ENCODE results near the gene TRIM73. TPM values are rescaled to one million over a fixed set of nuclear protein-coding genes. Genes with fewer than 3 reads are reported as not detected.
"Not testable (repeated sequence)": the region's sequence is repeated elsewhere in the genome, so short reads cannot be mapped to it uniquely, and the experiment has no call there.

Gene TRIM73
- total RNA-seq, 2 donors from 2014 or later, result 2.2 to 2.5 TPM

DNA sequence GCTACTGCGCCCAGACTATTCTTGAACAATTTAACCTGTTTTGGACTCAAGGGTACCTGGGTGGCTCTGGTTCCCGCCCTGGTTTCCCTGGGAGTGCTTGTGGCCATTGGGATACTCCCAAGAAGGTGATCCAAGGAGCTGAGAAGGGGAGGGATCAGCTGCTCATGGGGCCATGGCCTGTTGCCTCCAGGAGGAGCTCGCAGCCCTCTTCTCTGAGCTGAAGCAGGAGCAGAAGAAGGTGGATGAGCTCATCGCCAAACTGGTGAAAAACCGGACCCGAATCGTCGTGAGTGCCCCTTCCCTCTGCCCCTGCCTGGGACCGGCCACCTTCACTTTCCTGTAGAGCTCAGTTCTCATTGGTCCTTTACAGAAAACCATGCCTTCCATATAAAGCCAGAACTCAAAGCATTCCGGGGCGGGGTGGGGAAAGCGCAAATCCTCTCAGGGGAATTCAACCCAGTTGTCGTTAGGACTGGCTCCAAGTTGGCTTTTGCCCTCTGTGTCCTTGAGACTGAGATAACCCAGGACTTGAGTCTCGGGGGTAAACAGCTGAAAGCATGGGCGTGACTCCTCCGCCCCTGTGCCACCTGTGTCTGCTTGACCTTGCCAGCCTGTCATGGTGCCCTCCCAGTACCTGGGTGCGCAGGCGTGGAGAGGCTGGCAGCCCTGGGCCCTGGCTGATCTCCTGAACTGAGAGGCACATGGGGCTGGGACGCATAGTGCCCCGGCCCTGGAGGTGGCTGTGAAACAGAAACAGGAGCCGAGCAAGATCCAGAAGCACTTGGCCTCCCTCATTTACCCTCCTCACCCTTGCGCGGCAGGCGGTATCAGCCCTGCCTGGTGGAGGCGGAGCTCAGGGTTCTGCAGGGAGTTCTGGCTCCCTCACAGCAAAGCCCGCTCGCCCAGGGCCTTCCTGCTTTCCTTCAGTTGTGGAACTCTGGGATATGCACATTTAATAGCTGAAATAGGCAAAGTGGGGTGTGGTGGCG, 8.3 kb downstream of the TRIM73 start:
- ATAC-seq (ENCODE audit: insufficient number of reproducible peaks, low FRiP score, low read depth), result not testable (repeated sequence)

DNA sequence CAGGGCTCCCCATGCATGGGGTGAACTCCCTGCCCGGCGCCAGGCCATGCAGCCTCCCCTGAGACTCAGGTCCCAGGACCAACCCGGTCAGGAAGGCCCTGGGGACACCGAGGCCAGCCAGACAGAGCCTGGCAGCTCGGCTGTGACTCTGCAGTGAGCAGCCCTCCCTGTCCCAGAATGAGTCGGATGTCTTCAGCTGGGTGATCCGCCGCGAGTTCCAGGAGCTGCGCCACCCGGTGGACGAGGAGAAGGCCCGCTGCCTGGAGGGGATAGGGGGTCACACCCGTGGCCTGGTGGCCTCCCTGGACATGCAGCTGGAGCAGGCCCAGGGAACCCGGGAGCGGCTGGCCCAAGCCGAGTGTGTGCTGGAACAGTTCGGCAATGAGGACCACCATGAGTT, 9.2 kb downstream of the TRIM73 start:
- not testable (repeated sequence) for ATAC-seq (ENCODE audit: insufficient number of reproducible peaks, low FRiP score, low read depth); H3K4me3 ChIP-seq; H3K4me1 ChIP-seq (ENCODE audit: control insufficient read depth in 1 of 2, low read depth in 2 of 2); H3K27me3 ChIP-seq (replicated peaks; ENCODE audit: insufficient read depth); H3K27ac ChIP-seq; H3K9me3 ChIP-seq; DNase-seq (ENCODE audit: low spot score); H3K36me3 ChIP-seq

More for the DNA sequence above, 8.3 kb downstream of the TRIM73 start:
- H3K4me1 ChIP-seq (ENCODE audit: control insufficient read depth in 1 of 2, low read depth in 2 of 2); H3K36me3 ChIP-seq; H3K27me3 ChIP-seq (replicated peaks; ENCODE audit: insufficient read depth); H3K9me3 ChIP-seq; H3K27ac ChIP-seq; DNase-seq (ENCODE audit: low spot score); H3K4me3 ChIP-seq: not testable (repeated sequence)

DNA sequence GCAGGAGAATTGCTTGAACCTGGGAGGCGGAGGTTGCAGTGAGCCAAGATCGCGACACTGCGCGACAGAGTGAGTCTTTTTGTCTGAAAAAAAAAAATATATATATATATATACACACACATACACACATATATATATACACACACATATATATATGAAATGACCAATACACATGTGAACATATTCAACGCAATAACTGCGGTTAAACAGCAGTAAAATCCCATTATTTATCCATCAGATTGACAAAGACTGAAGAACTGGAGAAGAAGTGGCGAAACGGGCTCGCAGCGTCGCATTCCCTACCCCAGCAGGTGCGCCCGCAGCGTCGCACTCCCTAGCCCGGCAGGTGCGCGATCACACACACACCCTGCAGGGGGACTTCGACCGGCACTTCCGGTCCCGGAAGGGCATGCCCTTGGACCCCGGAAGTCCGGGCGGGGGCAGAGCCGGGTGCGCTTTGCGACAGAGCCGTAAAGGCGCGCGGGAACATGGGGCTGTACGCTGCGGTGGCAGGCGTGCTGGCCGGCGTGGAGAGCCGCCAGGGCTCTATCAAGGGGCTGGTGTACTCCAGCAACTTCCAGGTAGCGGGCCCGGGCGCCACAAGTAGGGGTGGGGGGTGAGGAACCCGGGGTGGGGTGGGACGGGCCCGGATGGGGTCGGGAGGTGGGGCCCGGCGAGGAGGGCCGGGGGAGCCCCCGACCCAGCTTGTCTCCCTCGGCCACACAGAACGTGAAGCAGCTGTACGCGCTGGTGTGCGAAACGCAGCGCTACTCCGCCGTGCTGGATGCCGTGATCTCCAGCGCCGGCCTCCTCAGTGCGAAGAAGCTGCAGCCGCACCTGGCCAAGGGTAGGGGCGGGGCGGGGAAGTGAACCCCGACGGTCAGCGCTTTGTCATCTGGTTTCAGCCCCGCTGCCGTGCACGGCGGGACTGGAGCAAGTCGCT, 14.7 kb downstream of the TRIM73 start:
- H3K4me1 ChIP-seq (ENCODE audit: control insufficient read depth in 1 of 2, low read depth in 2 of 2); H3K36me3 ChIP-seq; H3K9me3 ChIP-seq; DNase-seq (ENCODE audit: low spot score); H3K27me3 ChIP-seq (replicated peaks; ENCODE audit: insufficient read depth); H3K27ac ChIP-seq: not testable (repeated sequence)
- H3K4me3 ChIP-seq, result peak overlapping the region; percentile 52
- ATAC-seq (ENCODE audit: insufficient number of reproducible peaks, low FRiP score, low read depth), result peak; percentile 67

DNA sequence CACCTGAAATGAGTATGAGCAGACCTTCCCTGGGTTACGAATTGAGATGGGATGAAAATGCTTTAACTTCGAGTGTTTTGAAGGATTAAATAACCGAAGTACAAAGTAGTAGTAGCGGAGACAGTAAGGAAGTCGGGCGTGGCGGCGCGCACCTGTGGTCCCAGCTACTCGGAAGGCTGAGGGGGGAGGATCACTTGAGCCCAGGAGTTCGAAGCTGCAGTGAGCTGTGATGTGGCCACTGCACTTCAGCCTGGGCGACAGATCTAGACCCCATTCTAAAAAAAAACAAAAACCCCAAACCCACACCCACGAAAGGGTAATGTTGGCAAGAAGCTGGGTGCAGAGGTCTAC, 15.4 kb downstream of the TRIM73 start:
- H3K36me3 ChIP-seq; ATAC-seq (ENCODE audit: insufficient number of reproducible peaks, low FRiP score, low read depth); H3K27ac ChIP-seq; DNase-seq (ENCODE audit: low spot score); H3K27me3 ChIP-seq (replicated peaks; ENCODE audit: insufficient read depth); H3K4me3 ChIP-seq; H3K4me1 ChIP-seq (ENCODE audit: control insufficient read depth in 1 of 2, low read depth in 2 of 2); H3K9me3 ChIP-seq: not testable (repeated sequence)

DNA sequence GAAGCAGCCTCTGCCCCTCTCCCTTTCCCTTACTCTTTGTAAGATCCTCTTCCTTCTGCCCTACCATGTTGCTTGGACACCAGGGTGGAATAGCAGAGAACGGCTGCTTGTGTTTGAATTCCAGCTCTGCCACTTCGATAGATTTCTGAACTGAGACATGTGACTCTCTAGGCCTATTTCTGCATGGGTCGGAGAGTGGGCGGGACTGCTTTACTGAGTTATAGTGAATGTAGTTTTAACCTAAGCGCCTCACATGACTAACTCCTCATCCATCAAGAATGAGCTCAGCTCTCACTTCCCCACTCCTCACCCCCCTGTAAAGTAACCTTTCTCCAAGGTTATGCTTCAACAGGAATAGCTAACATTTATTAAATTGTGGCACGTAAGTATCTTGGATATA, 18.8 kb downstream of the TRIM73 start:
- not testable (repeated sequence) for H3K9me3 ChIP-seq; H3K27me3 ChIP-seq (replicated peaks; ENCODE audit: insufficient read depth); H3K4me1 ChIP-seq (ENCODE audit: control insufficient read depth in 1 of 2, low read depth in 2 of 2); H3K36me3 ChIP-seq; H3K4me3 ChIP-seq; DNase-seq (ENCODE audit: low spot score); ATAC-seq (ENCODE audit: insufficient number of reproducible peaks, low FRiP score, low read depth); H3K27ac ChIP-seq

DNA sequence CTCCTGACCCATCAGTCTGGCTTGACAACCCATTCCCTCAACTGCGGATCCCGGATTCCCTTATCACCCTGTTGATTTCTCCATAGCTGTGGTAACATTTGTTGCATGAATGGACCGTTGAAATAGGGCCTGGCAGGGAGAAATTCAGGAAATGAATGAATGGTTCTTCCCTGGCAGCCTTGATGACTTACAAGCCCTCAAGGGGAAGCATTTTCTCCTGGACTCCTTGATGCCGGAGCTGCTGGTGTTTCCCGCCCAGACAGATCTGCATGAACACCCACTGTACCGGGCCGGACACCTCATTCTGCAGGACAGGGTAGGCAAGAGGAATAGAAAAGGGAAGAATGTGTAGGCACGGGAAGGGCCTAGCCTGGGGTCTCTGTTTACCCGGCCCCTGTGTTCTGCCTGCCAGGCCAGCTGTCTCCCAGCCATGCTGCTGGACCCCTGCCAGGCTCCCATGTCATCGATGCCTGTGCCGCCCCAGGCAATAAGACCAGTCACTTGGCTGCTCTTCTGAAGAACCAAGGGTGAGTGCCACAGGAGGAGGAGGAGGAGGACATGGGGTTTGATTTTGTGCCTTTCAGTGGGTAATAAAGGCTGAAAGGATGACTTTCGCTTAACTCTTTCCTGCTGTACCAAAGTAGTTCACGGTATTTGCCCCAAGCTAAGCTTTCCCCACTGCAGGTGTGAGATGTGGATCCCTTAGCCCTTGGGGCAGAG, 19.4 kb downstream of the TRIM73 start:
- not testable (repeated sequence) for DNase-seq (ENCODE audit: low spot score); H3K9me3 ChIP-seq; H3K4me1 ChIP-seq (ENCODE audit: control insufficient read depth in 1 of 2, low read depth in 2 of 2); H3K27me3 ChIP-seq (replicated peaks; ENCODE audit: insufficient read depth); H3K4me3 ChIP-seq; ATAC-seq (ENCODE audit: insufficient number of reproducible peaks, low FRiP score, low read depth); H3K27ac ChIP-seq; H3K36me3 ChIP-seq

DNA sequence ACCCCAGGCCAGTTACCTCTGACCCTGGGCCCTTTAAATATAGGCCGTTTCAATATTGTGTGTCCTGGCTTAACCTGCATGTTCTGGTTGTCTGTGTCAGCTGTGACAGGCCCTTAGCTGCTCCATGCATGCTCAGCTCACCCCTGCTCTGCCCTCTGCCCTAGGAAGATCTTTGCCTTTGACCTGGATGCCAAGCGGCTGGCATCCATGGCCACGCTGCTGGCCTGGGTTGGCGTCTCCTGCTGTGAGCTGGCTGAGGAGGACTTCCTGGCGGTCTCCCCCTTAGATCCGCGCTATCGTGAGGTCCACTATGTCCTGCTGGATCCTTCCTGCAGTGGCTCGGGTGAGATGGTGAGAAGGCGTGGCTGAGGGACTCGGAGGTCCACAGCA, 20.0 kb downstream of the TRIM73 start:
- not testable (repeated sequence) for H3K27me3 ChIP-seq (replicated peaks; ENCODE audit: insufficient read depth); H3K4me1 ChIP-seq (ENCODE audit: control insufficient read depth in 1 of 2, low read depth in 2 of 2); DNase-seq (ENCODE audit: low spot score); ATAC-seq (ENCODE audit: insufficient number of reproducible peaks, low FRiP score, low read depth); H3K9me3 ChIP-seq; H3K4me3 ChIP-seq; H3K27ac ChIP-seq; H3K36me3 ChIP-seq

DNA sequence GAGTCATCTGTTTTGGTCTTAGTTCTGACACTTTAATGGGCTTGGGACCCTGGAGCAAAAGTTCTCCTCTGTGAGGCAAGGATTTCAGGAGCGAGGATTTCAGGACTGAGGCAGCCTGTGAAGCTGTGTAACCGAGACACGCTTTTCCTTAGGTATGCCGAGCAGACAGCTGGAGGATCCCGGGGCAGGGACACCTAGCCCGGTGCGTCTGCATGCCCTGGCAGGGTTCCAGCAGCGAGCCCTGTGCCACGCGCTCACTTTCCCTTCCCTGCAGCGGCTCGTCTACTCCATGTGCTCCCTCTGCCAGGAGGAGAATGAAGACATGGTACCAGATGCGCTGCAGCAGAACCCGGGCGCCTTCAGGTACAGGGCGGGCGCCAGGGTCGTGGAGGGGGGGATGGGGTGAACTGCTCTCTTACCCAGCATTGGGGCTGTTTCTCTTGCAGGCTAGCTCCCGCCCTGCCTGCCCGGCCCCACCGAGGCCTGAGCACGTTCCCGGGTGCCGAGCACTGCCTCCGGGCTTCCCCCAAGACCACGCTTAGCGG, 20.5 kb downstream of the TRIM73 start:
- H3K36me3 ChIP-seq; H3K27me3 ChIP-seq (replicated peaks; ENCODE audit: insufficient read depth); ATAC-seq (ENCODE audit: insufficient number of reproducible peaks, low FRiP score, low read depth); H3K9me3 ChIP-seq; H3K4me1 ChIP-seq (ENCODE audit: control insufficient read depth in 1 of 2, low read depth in 2 of 2); H3K4me3 ChIP-seq; DNase-seq (ENCODE audit: low spot score); H3K27ac ChIP-seq: not testable (repeated sequence)

DNA sequence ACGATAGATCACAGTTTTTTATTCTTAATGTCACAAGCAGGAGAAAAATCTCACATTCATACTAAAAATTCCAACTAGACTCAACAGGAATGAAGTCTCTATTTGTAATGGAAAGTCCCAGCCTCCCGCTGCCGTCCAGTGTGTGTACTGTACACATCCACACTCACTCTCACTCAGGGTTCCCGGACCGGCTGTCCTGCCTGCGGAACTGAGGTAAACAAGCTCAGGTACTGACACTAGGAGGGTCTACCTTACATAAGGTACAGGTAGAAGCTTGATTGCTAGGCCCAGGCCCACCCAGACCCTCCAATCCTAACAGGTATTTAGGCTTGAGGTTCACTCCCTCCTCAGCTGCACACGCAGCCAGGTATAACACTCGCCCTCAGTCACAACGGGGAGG, 21.4 kb downstream of the TRIM73 start:
- not testable (repeated sequence) for DNase-seq (ENCODE audit: low spot score); H3K27ac ChIP-seq; H3K4me1 ChIP-seq (ENCODE audit: control insufficient read depth in 1 of 2, low read depth in 2 of 2); H3K27me3 ChIP-seq (replicated peaks; ENCODE audit: insufficient read depth); H3K9me3 ChIP-seq; ATAC-seq (ENCODE audit: insufficient number of reproducible peaks, low FRiP score, low read depth); H3K4me3 ChIP-seq
- H3K36me3 ChIP-seq, result peaks cover 11% of the 10 kb centered on the region

DNA sequence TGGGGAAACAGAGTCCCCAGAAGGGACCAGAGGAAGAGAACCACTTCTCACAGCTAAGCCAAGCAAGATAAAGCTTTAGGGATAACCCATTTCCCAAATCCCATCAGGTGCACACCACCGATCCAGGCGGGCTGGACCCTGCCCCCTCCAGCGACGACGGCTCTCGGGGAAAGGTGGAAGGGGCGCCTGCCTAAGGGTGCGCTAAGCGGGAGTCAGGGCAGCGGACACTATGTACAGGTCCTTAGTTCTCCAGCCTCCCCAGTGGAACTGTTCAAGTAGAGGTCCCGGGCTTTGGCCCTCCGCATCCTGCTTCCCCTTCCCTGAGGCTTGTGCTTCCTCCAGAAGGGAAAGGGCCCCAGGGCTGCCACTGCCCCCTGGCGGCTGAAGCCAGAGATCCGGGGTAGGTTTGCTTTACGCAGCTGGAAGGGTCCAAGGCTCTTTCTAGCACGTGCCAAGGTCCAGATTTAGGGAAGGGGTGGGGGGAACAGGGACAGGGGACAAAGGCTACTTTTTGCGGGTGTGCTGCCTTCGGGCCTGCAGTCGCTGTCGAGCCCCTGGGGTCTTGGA, 22.9 kb downstream of the TRIM73 start:
- peaks cover 13% of the 10 kb centered on the region for H3K36me3 ChIP-seq

DNA sequence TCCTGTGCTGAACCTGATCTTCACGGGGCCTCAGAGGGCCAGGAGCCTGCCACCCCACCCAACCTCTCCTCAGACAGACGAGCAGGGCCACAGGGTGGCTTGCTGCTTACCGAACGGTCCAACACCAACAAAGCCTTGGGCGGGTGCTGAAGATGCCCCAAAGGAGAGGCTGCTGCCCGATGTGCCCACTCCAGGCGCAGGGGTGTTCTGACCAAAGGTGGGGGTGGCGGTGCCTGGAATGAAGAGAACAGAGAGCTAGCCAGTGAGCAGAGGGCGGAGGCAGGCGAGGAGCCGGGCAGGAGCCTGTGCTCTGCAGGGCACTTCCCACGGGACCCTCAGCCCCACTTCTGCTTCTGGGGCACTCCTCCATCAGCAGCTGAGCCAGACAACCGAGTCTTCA, 23.8 kb downstream of the TRIM73 start:
- not testable (repeated sequence) for H3K9me3 ChIP-seq; ATAC-seq (ENCODE audit: insufficient number of reproducible peaks, low FRiP score, low read depth); H3K27me3 ChIP-seq (replicated peaks; ENCODE audit: insufficient read depth); H3K27ac ChIP-seq; H3K4me1 ChIP-seq (ENCODE audit: control insufficient read depth in 1 of 2, low read depth in 2 of 2); H3K4me3 ChIP-seq; DNase-seq (ENCODE audit: low spot score)
- H3K36me3 ChIP-seq, result peaks cover 19% of the 10 kb centered on the region

More for the DNA sequence above, 22.9 kb downstream of the TRIM73 start:
- H3K27ac ChIP-seq; H3K4me3 ChIP-seq; ATAC-seq (ENCODE audit: insufficient number of reproducible peaks, low FRiP score, low read depth); H3K27me3 ChIP-seq (replicated peaks; ENCODE audit: insufficient read depth); H3K9me3 ChIP-seq; H3K4me1 ChIP-seq (ENCODE audit: control insufficient read depth in 1 of 2, low read depth in 2 of 2); DNase-seq (ENCODE audit: low spot score): not testable (repeated sequence)

All from thoracic aorta (tissue), 2 donors.